Anterior cingulate cortex (tissue), 58 donors: Measurements from ENCODE around the gene MAGIX.
"Not testable (repeated sequence)": the region's sequence is repeated elsewhere in the genome, so short reads cannot be mapped to it uniquely, and the experiment has no call there.

ENCODE experiments used
- DNase-seq, 58 donors: peaks; one replicate each; lab custom pipeline; 2025; lab: John Stamatoyannopoulos, UW

MAGIX gene

GRCh38 chrX:49162620-49163019, at the start of gene MAGIX:
MAGIX (plus strand) TSS chrX:49162758; CDS start chrX:49162890, 132 bp downstream.
- DNase-seq: peak in 1 of 58 donors; percentile 5

GRCh38 chrX:49116076-49116475, 46.5 kb upstream of the MAGIX start:
- DNase-seq: no peak

- DNase-seq: no peak
Observed at GRCh38 chrX:49116716-49117115, 45.8 kb upstream of the MAGIX start.

- DNase-seq: no peak
Observed at GRCh38 chrX:49117581-49117980, 45.0 kb upstream of the MAGIX start.

- no peak for DNase-seq
Observed at GRCh38 chrX:49120091-49120490, 42.5 kb upstream of the MAGIX start.

GRCh38 chrX:49122499-49122898, 40.1 kb upstream of the MAGIX start:
- no peak for DNase-seq

GRCh38 chrX:49127742-49128258, 34.8 kb upstream of the MAGIX start:
- not testable (repeated sequence) for DNase-seq

GRCh38 chrX:49129427-49129826, 33.1 kb upstream of the MAGIX start:
- DNase-seq: no peak

GRCh38 chrX:49132275-49132674, 30.3 kb upstream of the MAGIX start:
- not testable (repeated sequence) for DNase-seq

- no peak for DNase-seq
Observed at GRCh38 chrX:49133759-49134158, 28.8 kb upstream of the MAGIX start.

- no peak for DNase-seq
Observed at GRCh38 chrX:49137492-49137891, 25.1 kb upstream of the MAGIX start.

- DNase-seq: no peak
Observed at GRCh38 chrX:49139713-49140112, 22.8 kb upstream of the MAGIX start.

- DNase-seq: not testable (repeated sequence)
Observed at GRCh38 chrX:49142264-49142663, 20.3 kb upstream of the MAGIX start.

- DNase-seq: not testable (repeated sequence)
Observed at GRCh38 chrX:49143154-49143553, 19.4 kb upstream of the MAGIX start.

- no peak for DNase-seq
Observed at GRCh38 chrX:49147282-49147681, 15.3 kb upstream of the MAGIX start.

GRCh38 chrX:49147936-49148335, 14.6 kb upstream of the MAGIX start:
- no peak for DNase-seq

GRCh38 chrX:49148390-49149100, 14.0 kb upstream of the MAGIX start:
- not testable (repeated sequence) for DNase-seq

- not testable (repeated sequence) for DNase-seq
Observed at GRCh38 chrX:49149291-49149690, 13.3 kb upstream of the MAGIX start.

GRCh38 chrX:49153467-49153866, 9.1 kb upstream of the MAGIX start:
- DNase-seq: no peak

GRCh38 chrX:49155243-49155899, 7.2 kb upstream of the MAGIX start:
- DNase-seq: peak in 21 of 58 donors; percentile 1 to 40 (median 9)

- peak; percentile 4 to 86 (median 75) for DNase-seq
Observed at GRCh38 chrX:49155900-49156837, 6.4 kb upstream of the MAGIX start.
